A549 treated with DMSO at 1 μM for 4 hours (cell line): ENCODE results near the gene EPRS1. TPM values are rescaled to one million over a fixed set of nuclear protein-coding genes. Genes with fewer than 3 reads are reported as not detected.

Source experiments
- total RNA-seq: library from RNA; stranded (reverse); fragments of 200-300 nt; extraction: Qiagen RNA extraction; gene quantifications from 5 replicates; pipeline ENCODE4 v1.2.3, GENCODE V29; 2022; ENCODE audit warnings: low read depth

EPRS1 gene
- 75.9 to 84.4 TPM (median 80.5 TPM) in 5 replicates for total RNA-seq

GRCh38 chr1:220046052-220046930, at the start of gene EPRS1:
Gene EPRS1 (minus strand): TSS chr1:220046505. CDS start chr1:220046388, 117 bp downstream.

GRCh38 chr1:220094016-220094911, 48.0 kb upstream of the EPRS1 start, which contains the start of gene IARS2:
Gene IARS2 (plus strand): TSS chr1:220094132. CDS start chr1:220094217, 85 bp downstream.

GRCh38 chr1:220089650-220090556, 43.6 kb upstream of the EPRS1 start, which contains the start of gene BPNT1:
Gene BPNT1 (minus strand): TSS chr1:220089788. CDS start chr1:220079846, 9,942 bp downstream.

Other genes with a start within 250 kb of the EPRS1 start
- gene SLC30A10, start 117.9 kb downstream of the EPRS1 start, total RNA-seq, result 0.02 to 0.08 TPM in 2 of 5 replicates, not detected in the others
- gene BPNT1, start 43.3 kb upstream of the EPRS1 start, total RNA-seq, result 17.5 to 21.0 TPM (median 19.0 TPM) in 5 replicates
- 95.0 to 115 TPM (median 108 TPM) in 5 replicates for gene IARS2, start 47.6 kb upstream of the EPRS1 start, total RNA-seq
- 11.2 to 15.7 TPM (median 14.1 TPM) in 5 replicates for gene RAB3GAP2, start 225.9 kb upstream of the EPRS1 start, total RNA-seq